SK-N-SH treated with all-trans-retinoic acid at 6 μM for 48 hours (cell line): ENCODE measurements around the gene GRIA3.

ENCODE experiments used
- ARNTL ChIP-seq: fragments of 450-650 bp; formaldehyde crosslinking; IDR thresholded peaks from 2 replicates; pipeline ENCODE4 v1.5.0; 2020; ENCODE audit warnings: low read depth, mild to moderate bottlenecking, moderate library complexity, borderline replicate concordance
- CSRNP3 ChIP-seq: fragments of 250-450 bp; sonication (Bioruptor Pico); IDR thresholded peaks from 2 replicates; pipeline ENCODE4 v1.5.1; 2021; ENCODE audit warnings: mild to moderate bottlenecking, moderate library complexity
- OSR1 ChIP-seq: fragments of 250-450 bp; sonication (Bioruptor Pico); IDR thresholded peaks from 2 replicates; pipeline ENCODE4 v1.8.0; 2022; ENCODE audit warnings: moderate library complexity, mild to moderate bottlenecking, inconsistent platforms
- POU6F1 ChIP-seq: fragments of 250-450 bp; sonication (Bioruptor Pico); IDR thresholded peaks from 2 replicates; pipeline ENCODE4 v1.8.0; 2021; ENCODE audit warnings: low read depth, mild to moderate bottlenecking, moderate library complexity, borderline replicate concordance
- ZFP3 ChIP-seq: fragments of 250-450 bp; sonication (Bioruptor Pico); IDR thresholded peaks from 2 replicates; pipeline ENCODE4 v1.5.0; 2020; ENCODE audit warnings: mild to moderate bottlenecking, moderate library complexity
- ZNF70 ChIP-seq: fragments of 450-650 bp; formaldehyde crosslinking; IDR thresholded peaks from 2 replicates; pipeline ENCODE4 v1.5.0; 2020; ENCODE audit warnings: mild to moderate bottlenecking, moderate library complexity

- TF ChIP-seq CSRNP3 (CRISPR knock-in tag) (no peak), ARNTL (no peak), ZNF70 (no peak), ZFP3 (no peak), POU6F1 (CRISPR knock-in tag) (no peak), OSR1 (CRISPR knock-in tag) (no peak)
These were observed 2.7 kb upstream of the GRIA3 start for GRCh38 chrX:123181233-123181914.
